ENCODE results near the gene SLC9A6. TPM values are rescaled to one million over a fixed set of nuclear protein-coding genes. Genes with fewer than 3 reads are reported as not detected.

The SLC9A6 gene
- total and polyA plus RNA-seq, 2 donors (not counting 3 experiments of a cell fraction or from before 2014, with no cell fraction given), result 8.1 to 15.5 TPM

- FAIRE-seq, result no peak
- H3K79me2 ChIP-seq (ENCODE audit: control insufficient read depth, insufficient read depth, low read length), result no peaks in the 10 kb centered on the region
- no peak overlapping the region for H3K9ac ChIP-seq (replicated peaks; ENCODE audit: extremely low read depth, insufficient read depth, low read length)
- dilution Hi-C loops (cut with MboI; ENCODE audit: extremely low pct_ligation_motif_present, low sequenced_read_pairs) (no loop called here), intact Hi-C loops (cut with micrococcal nuclease) (no loop called here)
- POLR2A ChIA-PET, result no interaction called here
- no peaks in the 10 kb centered on the region for H3K4me1 ChIP-seq (ENCODE audit: control insufficient read depth, extremely low read depth, insufficient read depth, low read length)
- H4K20me1 ChIP-seq (replicated peaks; ENCODE audit: control insufficient read depth, extremely low read depth, insufficient read depth, low read length), result no peaks in the 10 kb centered on the region
- no peaks in the 10 kb centered on the region for H3K36me3 ChIP-seq (ENCODE audit: control insufficient read depth in 2 of 2, extremely low read depth in 1 of 2, insufficient read depth in 2 of 2, low read length in 2 of 2)
- H3K27ac ChIP-seq (ENCODE audit: insufficient read depth, low read depth, low read length), result no peak overlapping the region
- no peak overlapping the region for H2AFZ ChIP-seq (ENCODE audit: low read depth, low read length)
- H3K4me3 ChIP-seq (replicated peaks in 1 of 3; ENCODE audit: insufficient read depth in 1 of 3, low read depth in 1 of 3, low read length in 3 of 3), result no peak overlapping the region
- DNase-seq (ENCODE audit: low read depth, low spot score), result no peak
- no peaks in the 10 kb centered on the region for H3K9me3 ChIP-seq (replicated peaks; ENCODE audit: control insufficient read depth, insufficient read depth, low read length)
- TF ChIP-seq CTCF (IDR thresholded peaks at IDR 0.05; ENCODE audit: extremely low read depth in 1 of 2, insufficient read depth in 1 of 2, low read depth in 1 of 2, low read length in 2 of 2) (no peak), POLR2A (IDR thresholded peaks at IDR 0.05; ENCODE audit: low read depth, low read length) (no peak), MAX (IDR thresholded peaks at IDR 0.05; ENCODE audit: insufficient read depth, insufficient read length) (no peak), JUN (IDR thresholded peaks at IDR 0.05; ENCODE audit: borderline replicate concordance, insufficient read depth, insufficient read length, low read depth) (no peak), GATA2 (IDR thresholded peaks at IDR 0.05; ENCODE audit: insufficient read depth, insufficient read length, low read depth, low read length) (no peak), POLR2AphosphoS5 (IDR thresholded peaks at IDR 0.05; ENCODE audit: insufficient read depth, low read depth, low read length) (no peak), FOS (IDR thresholded peaks at IDR 0.05; ENCODE audit: borderline replicate concordance, insufficient read depth, low read length) (no peak), MYC (IDR thresholded peaks at IDR 0.05; ENCODE audit: low read depth, low read length) (no peak), EZH2 (IDR thresholded peaks at IDR 0.05; ENCODE audit: borderline replicate concordance, low read depth, low read length, severe bottlenecking) (no peak)
- H3K4me2 ChIP-seq (ENCODE audit: insufficient read depth, low read length), result no peak overlapping the region
- H3K9me1 ChIP-seq (replicated peaks; ENCODE audit: control insufficient read depth, extremely low read depth, insufficient read depth, low read length), result no peaks in the 10 kb centered on the region
- no TSS peak for BruUV-seq (replicated peaks)
- H3K27me3 ChIP-seq (ENCODE audit: control insufficient read depth in 2 of 2, insufficient read depth in 2 of 2, low read length in 2 of 2), result no peaks in the 10 kb centered on the region
- CTCF ChIA-PET, result interaction anchor here (1.9 kb wide), 1 partner anchor 12 kb away, joined by 5 read pairs; no protein-coding TSS in a partner anchor
Observed at GRCh38 chrX:136039968-136040367, 54.7 kb downstream of the SLC9A6 start.

Data from endothelial cell of umbilical vein (primary cell).